T1000 (cell line): ENCODE results near the gene HPN.
A peak's percentile ranks its signal among the peaks of the same experiment; 100 is the strongest.

Experiments
- DNase-seq: peaks from one replicate; lab custom pipeline; 2025; ENCODE audit warnings: mixed read lengths; lab: John Stamatoyannopoulos, UW

The HPN gene

DNA sequence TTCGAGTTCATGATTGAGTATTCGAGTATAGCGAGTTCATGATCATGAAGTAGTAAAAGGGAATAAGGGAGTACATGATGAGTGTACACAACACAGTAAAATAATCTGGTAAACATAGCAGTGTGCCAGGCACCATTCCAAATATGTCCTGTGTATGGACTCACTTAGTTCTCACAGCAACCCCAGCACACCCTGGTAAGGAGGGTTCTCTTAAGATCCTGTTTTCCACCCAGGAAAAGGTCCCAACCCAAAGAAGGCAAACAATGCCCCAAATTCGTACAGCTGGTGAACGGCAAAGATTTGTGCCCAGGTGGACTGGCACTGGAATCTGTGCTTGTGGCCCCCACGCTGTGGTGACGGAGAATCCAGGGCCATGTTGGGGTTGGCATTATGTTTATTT lies 21.4 kb downstream of the HPN start:
- no peak for DNase-seq

DNA sequence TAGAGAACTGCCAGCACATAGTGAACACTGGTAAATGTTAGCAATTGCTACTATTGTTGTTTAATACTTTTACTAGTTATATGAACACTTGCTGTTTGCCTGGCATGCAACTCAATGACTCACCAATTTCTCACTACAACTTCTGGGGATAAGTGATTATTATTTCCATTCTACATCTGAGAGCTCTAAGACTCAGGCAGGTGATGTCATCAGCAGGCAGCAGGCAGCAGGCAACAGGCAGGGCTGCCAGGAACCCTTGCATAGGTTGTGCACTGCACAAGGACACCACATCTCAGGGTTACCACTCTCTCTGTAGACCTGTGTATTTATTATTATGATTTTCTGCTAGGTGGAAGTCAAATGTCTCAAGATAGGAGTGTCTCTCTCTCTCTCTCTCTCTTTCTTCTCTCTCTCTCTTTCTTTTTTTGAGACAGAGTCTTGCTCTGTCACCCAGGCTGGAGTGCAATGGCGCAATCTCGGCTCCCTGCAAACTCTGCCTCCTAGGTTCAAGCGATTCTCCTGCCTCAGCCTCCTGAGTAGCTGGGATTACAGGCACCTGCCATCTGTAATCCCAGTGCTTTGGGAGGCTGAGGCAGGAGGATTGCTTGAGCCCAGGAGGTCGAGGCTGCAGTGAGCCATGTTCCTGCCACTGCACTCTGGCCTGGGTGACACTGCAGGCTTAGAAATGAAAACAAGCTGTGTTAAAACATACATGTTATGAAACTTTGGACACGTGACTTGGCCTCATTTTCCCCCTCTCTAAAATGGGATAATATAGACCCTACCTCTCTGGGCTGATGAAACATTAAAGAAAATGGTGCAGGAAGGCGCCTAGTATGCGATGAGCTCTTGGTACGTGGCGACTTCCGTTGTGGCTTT lies 22.7 kb downstream of the HPN start:
- DNase-seq: no peak

DNA sequence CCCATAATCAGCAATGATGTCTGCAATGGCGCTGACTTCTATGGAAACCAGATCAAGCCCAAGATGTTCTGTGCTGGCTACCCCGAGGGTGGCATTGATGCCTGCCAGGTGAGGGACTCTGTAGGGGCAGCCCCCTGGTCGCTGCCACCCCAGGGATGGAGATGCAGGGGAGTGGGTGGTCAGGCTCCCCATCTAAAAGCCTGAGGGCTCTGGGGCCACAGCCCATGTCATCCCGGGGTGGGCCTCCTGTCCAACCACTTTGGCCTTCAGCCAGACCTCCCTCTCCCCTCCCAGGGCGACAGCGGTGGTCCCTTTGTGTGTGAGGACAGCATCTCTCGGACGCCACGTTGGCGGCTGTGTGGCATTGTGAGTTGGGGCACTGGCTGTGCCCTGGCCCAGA lies 24.1 kb downstream of the HPN start:
- DNase-seq: no peak

DNA sequence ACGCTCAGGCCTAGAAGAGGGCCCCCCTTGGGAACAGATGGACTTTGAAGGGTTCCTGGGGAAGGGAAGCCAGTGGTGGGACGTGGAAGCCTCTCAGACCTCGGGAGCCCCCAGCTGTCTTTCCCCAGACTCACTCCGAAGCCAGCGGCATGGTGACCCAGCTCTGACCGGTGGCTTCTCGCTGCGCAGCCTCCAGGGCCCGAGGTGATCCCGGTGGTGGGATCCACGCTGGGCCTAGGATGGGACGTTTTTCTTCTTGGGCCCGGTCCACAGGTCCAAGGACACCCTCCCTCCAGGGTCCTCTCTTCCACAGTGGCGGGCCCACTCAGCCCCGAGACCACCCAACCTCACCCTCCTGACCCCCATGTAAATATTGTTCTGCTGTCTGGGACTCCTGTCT lies 24.6 kb downstream of the HPN start:
- no peak for DNase-seq

DNA sequence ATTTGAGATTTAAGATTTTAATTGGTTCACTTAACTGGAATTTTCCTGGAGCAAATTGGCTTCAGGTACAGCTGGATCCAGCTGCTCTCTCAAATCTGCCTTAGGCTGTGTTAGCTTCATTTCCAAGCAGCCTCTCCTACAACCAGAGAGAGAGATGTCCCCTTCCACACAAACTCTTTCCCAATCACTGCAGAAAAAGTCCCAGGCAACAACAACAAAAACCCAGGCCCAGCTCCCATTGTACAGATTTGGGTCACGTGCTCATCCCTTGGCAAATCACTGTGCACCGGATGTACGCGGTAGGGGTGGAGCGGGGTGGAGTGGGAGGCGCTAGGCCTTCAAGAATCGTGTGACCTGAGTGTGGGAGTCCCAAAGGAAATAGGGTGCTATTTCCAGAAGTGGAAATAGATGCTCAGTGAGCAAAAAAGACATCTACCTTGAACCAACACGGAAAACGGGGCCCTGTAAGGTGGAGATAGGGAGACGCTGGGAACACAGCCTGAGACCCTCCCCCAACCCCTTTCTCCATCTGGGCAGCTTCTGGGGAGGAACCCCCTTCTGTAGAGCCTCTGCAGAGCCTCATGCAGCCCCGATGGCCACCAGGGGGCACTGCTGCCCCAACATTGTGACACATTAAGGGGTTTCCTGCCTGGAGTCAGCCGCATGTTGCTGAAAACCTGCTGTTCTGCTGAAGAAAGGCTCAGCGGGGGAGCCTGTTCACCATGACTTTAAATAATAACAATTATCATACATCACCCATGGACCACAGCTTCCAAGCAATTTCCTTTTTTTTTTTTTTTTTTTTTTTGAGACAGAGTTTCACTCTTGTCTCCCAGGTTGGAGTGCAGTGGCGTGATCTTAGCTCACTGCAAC lies 25.4 kb downstream of the HPN start:
- peak; percentile 15 for DNase-seq

DNA sequence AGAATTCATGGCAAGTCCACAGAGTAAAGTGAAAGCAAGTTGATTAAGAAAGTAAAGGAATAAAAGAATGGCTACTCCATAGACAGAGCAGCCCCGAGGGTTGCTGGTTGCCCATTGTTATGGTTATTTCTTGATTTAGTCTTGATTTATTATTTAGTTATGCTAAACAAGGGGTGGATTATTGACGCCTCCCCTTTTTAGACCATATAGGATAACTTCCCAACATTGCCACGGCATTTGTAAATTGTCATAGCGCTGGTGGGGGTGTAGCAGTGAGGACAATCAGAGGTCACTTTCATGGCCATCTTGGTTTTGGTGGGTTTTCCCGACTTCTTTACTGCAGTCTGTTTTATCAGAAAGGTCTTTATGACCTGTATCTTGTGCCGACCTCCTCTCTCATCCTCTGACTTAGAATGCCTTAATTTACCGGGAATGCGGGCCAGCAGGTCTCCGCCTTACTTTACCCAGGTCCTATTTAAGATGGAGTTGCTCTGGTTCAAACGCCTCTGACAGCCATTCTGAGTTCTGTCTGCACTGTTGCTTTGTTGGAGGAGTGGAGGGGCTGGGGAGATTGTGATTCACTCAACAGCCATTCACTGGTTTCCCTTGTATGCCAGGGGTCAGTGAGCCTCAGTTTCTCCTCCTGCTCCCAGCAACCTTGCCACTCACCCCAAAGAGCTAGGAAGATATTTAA lies 27.6 kb downstream of the HPN start:
- no peak for DNase-seq

DNA sequence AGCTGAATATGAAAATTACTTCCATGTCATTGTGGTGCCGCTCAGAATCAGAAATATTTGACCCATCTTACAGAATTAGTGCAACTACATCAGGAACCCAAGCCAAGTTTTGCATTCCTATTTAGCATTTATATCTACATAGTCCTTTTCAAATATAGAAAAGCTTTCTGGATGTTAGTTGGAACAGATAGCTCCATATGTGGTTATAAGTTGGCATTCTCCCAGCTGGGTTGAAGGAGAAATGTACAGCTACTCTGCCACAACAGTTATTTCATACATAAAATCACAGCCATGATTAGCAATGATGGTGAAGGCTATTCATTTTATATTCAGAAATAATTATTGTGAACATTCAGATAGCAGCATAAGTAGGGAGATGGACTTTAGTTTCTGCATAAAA lies 28.2 kb downstream of the HPN start:
- DNase-seq: no peak

DNA sequence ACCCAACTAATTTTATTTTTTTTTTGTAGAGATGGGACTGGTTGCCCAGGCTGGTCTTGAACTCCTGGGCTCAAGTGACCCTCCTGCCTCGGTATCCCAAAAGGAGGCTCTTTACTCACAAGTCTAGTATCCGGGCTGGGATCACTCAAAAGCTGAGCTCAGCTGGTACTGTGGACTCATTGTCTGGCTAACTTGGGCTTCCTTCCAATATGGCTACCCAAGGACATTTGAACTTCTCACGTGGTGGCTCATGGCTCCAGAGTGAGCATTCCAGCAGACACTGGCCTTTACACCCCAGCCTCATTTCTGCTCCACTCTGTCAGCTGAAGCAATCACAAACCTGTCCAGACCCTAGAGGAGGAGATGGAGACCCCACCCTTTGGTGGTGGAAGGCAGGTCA lies 28.9 kb downstream of the HPN start:
- DNase-seq: no peak

DNA sequence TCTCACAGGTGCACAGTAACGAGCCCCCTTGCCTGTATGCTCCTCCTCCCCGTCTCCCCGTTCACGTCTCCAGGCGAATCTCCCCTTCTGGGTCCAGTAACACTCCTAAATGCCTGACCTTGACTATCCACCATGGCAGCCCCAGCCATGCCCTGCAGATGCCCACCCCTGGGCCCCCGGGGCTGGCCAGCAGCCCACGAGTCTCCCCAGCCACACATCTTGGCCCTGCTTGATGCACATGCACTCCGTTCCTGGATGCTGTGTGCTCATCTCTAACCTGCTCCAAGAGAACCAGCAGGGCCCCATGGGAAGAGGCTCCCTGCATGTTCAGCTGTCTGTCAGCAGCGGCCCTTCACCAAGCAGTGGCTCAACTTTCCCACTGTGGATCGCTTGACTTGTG lies 32.0 kb downstream of the HPN start:
- no peak for DNase-seq

DNA sequence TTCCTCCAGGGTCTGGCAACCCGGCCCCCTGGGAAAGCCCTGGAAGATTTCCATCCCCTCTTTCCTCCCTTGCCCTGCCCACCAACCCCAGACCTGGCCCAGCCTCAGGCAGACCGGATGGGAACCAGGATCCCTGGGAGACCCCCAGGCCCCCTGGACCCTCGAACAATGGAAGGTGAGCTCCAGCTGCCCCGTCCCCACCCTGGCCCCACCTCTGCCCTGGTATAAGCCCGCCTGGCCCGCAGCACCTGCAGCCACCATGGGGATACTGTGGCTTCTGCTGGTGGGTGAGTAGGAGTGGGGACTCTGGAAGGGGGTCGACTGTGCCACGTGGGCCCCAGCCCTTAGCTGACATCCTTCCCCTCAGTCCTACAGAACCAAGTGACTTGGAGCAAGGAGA lies 32.4 kb downstream of the HPN start:
- DNase-seq: no peak

DNA sequence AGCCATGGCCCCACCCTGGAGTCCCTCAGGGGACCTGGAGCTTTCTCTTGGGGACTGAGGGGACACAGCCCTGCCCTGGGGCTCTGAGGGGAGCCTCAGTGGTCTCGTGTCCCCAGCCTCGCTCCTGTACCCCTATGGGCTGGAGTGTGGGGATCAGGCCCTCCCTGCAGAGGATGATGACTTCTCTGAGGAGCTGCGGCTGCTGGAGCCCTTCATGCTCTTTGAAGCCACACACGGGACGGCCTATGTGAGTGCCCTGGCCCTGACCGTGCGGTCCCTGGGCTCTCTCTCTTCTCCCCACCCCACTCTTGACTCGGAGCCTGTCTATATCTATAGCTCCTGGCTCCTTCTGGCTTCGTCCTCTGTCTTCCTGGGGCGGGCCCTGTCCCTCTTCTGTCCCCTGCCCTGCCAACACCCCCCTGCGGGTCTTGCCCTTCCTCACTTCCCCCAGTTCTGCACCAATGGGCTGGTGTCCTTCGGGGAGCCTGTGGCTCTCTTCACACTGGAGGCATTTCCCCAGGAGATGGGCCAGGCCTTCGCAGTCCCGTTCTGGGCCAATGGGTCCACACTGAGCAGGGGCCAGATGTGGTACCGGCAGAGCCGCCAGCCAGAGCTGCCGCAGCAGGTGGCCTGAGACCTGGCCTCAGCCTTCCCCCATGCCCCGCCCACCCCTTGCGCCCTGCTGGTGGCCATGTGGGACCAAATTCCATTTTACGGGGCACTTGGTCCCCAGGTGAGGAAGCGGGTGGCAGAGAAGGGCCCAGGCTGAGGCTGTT lies 33.1 kb downstream of the HPN start:
- no peak for DNase-seq

DNA sequence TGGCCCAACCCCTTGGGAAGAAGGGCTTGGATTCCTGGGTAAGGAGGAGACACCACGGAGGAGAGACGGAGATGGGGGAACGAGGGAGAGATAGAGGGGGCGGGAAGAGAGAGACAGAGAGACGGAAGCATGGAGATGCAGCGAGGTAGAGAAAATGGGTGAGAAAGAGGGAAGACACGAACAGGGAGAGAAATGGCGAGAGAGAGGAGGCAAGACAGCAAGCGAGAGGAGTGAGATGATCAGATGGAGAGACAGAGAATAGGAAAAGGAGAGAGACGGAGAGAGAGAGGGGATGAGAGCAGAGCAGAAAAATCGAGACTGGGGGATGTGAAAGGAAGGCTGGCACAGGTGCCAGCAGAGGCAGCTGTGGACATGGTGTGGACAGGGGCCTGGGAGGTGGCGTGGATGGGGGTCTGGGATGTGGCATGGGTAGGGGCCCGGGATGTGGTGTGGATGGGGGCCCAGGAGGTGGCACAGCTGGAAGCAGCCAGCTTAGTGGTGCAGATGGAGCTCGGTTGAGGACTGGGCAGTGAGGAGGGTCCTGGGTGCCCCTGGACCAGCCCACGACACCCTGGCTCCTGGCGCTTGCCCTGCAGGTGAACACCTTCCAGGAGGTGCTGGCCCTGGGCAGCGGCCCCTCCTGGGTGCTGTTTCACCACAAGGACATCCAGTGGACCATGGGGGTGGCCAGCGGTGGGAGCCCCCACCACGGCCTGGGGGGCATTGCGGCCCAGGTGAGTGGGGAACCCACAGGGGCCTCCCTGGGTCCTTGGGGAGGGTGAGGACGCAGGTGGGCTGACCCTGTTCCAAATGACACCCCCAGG lies 33.9 kb downstream of the HPN start:
- no peak for DNase-seq

DNA sequence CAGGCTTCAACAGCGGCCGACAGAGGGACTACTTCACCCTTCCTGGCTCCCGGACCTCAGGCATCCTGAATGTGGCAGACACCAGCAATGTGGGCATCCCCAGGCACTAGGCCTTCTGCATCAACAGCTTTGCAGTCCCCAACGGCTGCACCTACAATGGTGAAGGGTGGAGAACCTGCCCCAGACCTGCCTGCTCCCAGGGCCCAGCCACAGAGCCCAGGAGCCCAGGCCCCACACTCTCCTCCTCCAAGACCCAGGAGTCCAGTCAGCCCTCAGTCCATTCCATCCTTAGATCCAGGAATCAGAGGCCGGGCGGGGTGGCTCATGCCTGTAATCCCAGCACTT lies 34.5 kb downstream of the HPN start:
- DNase-seq: no peak

DNA sequence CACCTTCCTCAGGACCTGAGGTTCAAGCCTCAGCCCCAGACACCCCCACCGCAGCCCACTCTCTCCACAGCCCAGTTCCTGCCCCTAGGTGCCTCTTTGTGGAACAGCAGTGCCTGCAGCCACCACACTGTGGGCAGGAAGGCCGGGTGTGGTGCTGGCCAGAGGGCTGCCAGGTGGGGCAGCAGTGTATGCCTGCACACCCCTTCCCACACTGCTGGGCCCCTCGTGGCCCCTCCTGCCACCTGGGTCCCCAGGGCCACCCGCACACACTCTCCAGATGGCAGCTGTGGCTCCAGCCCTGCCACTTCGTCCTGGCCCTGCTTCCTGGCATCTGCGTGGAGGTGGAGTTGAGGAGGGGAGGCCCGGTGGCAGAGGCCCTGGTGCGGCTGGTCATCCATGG lies 35.1 kb downstream of the HPN start:
- DNase-seq: no peak

DNA sequence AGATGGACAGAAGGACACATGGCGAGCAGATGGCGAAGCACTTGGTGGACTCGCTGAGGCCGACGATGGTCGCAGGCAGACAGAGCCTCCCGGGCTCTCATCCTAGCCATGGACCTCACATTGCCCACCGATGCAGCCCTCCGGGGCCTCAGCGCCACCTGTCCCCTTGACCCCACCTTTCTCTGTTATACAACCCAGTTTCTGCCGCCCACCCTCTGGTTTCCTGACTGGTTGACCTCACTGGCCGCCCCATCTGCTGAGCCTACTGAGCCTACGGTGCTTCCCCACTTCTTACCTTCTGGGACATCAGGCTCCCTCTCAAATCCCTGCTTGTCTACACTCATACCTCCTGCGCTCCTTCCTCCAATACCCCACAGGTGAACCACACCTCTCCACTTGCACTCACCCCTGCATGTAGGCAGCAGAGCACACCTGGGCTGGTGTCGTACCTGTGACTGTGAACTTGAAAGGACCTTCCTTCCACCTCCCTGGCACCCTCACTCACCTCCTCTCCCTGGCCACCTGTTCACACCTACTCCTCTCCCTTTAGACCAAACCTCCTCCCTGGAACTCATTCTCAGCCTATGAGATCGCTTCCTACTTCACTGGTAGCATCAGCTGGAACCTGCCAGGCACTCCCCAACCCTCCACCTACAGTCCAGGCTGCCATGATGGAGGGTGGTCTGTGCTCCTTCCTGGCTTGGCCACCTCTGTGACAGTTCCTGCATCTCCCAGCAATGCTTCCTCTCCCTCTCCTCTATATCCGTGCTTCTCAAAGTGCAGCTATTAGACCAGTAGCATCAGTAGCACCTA lies 36.1 kb downstream of the HPN start:
- DNase-seq: no peak

DNA sequence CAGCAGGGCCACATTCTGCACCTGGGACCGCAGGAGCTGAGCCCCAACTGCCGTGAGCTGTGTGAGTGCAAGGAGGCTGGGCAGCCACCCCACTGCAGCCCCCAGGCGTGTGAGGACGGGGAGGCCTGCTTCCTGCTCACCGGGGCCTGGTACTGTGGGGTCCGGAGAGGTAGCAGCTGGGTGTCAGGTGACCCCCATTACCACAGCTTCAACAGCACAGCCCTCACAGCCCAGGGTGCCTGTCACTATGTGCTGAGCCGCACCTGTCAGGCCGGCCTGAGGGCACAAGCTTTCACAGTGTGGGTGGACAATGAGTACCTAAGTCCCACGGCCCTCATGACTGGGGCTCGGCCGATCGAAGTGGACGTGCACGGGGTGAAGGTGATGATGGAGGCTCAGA lies 38.3 kb downstream of the HPN start:
- DNase-seq: no peak

DNA sequence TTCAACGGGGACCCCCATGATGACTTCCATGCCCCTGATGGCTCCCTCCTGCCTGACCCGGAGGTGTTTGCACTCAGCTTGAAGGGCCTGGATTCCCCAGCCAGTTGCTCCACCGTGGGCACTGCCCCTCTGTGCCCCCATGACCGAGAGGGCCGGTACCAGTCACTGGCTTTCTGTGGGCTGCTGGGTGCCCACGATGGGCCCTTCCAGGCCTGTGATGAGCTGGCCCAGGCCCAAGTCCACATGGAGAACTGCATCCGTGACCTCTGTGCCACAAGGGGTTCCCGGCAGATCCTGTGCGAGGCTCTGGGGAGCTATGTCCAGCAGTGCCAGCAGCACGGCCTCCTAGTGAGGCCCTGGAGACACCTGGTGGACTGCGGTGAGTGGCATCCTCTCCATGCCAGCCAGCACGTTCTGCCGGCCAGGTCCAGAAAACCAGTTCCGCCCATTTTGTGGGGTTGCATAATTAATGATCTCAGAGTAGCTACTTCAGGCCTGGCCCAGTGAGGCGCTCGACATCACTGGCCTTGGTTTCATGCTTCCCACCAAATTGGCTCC lies 39.2 kb downstream of the HPN start:
- DNase-seq: no peak

DNA sequence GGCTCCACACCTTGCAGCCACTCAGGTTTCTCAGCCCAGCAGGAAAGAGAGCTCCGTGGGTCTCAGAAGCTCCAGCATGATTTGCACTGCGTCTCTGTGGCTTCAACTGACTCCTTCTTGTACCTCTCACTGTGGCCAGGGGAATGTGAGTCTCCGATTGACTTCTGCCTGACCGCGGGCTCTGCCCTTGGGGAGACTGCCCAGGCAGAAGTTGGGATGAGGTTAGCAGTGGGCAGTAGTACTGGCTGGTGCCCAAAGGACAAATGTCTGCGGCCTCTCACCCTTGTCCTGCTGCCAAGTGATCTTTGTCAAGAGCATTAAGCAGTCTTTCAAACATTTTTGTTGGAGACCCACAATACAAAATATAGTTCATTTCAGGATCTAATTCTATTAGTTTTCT lies 39.7 kb downstream of the HPN start:
- no peak for DNase-seq

DNA sequence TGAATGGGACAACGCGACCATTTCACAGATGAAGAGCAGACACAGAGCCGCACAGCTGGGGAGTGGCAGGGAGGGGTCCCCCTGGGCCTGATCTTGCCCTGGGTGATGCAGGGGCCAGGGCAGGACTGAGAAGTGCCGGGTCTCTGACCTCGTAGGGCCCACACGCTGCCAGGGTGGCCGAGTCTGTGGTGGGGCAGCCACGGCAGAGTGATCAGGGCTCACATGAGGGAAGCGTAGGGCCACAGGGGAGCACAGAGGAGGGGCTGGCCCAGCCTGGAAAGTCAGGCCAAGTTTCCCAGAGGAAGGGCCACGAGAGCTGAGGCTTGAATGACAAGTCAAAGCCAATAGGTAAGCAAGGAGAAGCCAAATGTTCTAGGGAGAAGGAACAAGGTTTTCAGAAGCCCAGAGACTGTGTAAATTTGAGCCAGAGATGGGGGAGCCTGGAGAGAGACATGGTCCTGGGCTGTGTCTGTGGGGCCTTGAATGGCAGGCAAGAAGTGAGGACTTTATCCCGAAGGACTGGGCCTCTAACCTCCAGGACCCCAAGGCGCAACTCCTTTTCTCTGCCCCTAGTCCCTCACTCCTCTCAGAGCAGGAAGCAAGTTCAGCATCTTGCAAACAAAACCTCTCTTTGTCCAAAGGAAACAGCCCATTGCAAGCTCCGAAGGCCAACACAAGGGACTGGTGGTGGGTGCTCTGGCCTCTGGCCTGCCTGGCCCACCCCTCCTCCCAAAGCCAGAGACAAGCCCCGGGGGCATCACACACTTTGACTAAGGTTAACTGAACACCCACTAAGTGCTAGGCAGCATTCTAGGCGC lies 42.4 kb downstream of the HPN start:
- no peak for DNase-seq
